Measurements from ENCODE around the gene LMX1A. TPM values are rescaled to one million over a fixed set of nuclear protein-coding genes. Genes with fewer than 3 reads are reported as not detected.

The LMX1A gene
- total and polyA plus RNA-seq, 7 donors = 0.04 to 1.2 (median 0.46) TPM; not detected in 2

DNA sequence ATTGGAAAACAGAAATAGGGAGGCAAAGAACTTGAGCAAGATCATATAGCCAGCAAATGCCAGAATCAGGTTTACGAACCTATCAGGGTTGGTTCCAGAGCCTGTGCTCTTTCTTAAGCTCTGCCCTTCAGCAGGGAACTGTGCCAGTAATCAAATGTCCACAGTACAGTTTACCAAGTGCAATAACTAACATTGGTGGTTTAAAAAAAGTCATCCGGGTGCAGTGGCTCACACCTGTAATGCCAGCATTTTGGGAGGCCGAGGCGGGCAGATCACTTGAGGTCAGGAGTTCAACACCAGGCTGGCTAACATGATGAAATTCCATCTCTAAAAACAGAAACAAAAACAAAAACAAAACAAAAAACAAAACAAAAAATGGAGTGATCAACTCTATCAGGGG is 182.7 kb downstream of the LMX1A start:
- Histone ChIP-seq H3K9me3 (no peaks in the 10 kb centered on the region), H3K4me3 (no peak overlapping the region), H3K36me3 (no peaks in the 10 kb centered on the region), H3K27ac (no peak overlapping the region), H3K27me3 (no peaks in the 10 kb centered on the region), H3K4me1 (no peaks in the 10 kb centered on the region)
- no peak for TF ChIP-seq POLR2AphosphoS5 (IDR thresholded peaks at IDR 0.05)
- TF ChIP-seq EP300 (IDR thresholded peaks at IDR 0.05) = no peak
- TF ChIP-seq, protein P1, sequence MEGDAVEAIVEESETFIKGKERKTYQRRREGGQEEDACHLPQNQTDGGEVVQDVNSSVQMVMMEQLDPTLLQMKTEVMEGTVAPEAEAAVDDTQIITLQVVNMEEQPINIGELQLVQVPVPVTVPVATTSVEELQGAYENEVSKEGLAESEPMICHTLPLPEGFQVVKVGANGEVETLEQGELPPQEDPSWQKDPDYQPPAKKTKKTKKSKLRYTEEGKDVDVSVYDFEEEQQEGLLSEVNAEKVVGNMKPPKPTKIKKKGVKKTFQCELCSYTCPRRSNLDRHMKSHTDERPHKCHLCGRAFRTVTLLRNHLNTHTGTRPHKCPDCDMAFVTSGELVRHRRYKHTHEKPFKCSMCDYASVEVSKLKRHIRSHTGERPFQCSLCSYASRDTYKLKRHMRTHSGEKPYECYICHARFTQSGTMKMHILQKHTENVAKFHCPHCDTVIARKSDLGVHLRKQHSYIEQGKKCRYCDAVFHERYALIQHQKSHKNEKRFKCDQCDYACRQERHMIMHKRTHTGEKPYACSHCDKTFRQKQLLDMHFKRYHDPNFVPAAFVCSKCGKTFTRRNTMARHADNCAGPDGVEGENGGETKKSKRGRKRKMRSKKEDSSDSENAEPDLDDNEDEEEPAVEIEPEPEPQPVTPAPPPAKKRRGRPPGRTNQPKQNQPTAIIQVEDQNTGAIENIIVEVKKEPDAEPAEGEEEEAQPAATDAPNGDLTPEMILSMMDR (IDR thresholded peaks at IDR 0.05) = no peak
- TF ChIP-seq POLR2A (IDR thresholded peaks at IDR 0.05) = no peak
- WGBS, 2 donors = 29 to 76% methylated on average over 4 of the region's 4 CpGs
- no peak for DNase-seq
- intact Hi-C loops (cut with DNase I) = no loop called here

DNA sequence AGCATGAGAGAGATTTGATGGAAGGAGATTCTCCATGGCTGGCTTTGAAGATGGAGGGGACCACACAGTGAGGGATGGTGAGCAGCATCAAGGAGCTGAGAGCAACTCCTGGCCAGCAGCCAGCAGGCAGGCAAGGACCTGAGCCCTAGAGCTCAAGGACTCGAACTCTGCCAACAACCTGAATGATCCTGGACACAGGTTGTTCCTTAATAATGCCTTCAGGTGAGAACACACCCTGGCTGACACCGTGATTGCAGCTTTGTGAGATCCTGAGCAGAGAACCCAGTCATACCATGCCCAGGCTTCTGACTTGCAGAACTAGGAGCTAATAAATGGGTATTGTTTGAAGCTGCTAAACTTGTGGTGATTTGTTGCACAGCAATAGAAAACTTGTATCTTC is 183.1 kb downstream of the LMX1A start:
- TF ChIP-seq POLR2AphosphoS5 (IDR thresholded peaks at IDR 0.05) = no peak
- TF ChIP-seq, protein P1 (IDR thresholded peaks at IDR 0.05) = no peak
- TF ChIP-seq POLR2A (IDR thresholded peaks at IDR 0.05) = no peak
- TF ChIP-seq EP300 (IDR thresholded peaks at IDR 0.05) = no peak
- Histone ChIP-seq H3K9me3 (no peaks in the 10 kb centered on the region), H3K36me3 (no peaks in the 10 kb centered on the region), H3K27ac (no peak overlapping the region), H3K27me3 (no peaks in the 10 kb centered on the region), H3K4me3 (no peak overlapping the region), H3K4me1 (no peaks in the 10 kb centered on the region)
- WGBS, 2 donors = 16 to 61% methylated on average over 2 of the region's 2 CpGs
- no peak for DNase-seq
- intact Hi-C loops (cut with DNase I) = no loop called here

DNA sequence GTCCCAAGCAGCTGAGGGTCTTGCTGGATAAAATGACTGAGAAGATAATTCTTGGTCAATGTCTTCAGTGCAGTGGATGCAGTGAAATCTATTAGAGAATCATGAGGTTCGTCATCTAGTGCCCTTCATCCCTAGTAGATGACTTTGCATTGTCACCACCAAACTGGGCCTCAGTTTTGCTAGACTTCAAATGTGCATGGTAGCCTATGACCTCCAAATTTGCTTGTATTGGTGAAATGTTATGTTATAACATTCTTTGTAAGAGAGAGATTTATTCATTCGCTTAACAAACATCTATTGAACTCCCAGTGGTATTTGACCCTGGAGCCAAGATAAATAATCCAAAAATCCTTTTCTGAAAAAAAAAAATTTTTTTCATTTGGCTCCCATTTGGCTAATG is 183.8 kb downstream of the LMX1A start:
- no peak for DNase-seq
- intact Hi-C loops (cut with DNase I) = no loop called here
- Histone ChIP-seq H3K9me3 (no peaks in the 10 kb centered on the region), H3K27me3 (no peaks in the 10 kb centered on the region), H3K36me3 (no peaks in the 10 kb centered on the region), H3K27ac (no peak overlapping the region), H3K4me1 (no peaks in the 10 kb centered on the region), H3K4me3 (no peak overlapping the region)
- WGBS, 2 donors = 86 to 90% methylated on average over 2 of the region's 2 CpGs
- no peak for TF ChIP-seq EP300 (IDR thresholded peaks at IDR 0.05)
- no peak for TF ChIP-seq POLR2A (IDR thresholded peaks at IDR 0.05)
- TF ChIP-seq, protein P1 (IDR thresholded peaks at IDR 0.05) = no peak
- TF ChIP-seq POLR2AphosphoS5 (IDR thresholded peaks at IDR 0.05) = no peak

DNA sequence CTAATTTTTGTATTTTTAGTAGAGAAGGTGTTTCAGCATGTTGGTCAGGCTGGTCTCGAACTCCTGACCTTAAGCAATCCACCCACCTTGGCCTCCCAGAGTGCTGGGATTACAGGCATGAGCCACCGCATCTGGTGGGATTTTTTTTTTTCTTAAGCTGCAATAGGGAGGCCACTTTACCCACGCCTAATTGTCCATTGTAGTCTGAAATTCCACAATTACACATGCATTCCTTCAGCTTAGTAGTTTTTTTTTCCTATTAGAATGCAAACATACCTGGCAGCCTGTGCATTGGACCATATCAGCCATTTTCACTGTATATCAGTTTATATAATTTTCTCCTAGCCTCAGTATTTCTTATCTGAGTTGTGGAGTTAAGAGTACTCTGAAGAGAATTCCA is 186.8 kb downstream of the LMX1A start:
- H3K27ac ChIP-seq = no peak overlapping the region
- intact Hi-C loops (cut with DNase I) = no loop called here
- no peaks in the 10 kb centered on the region for H3K9me3 ChIP-seq
- H3K4me1 ChIP-seq = no peaks in the 10 kb centered on the region
- H3K4me3 ChIP-seq = no peak overlapping the region
- no peak for TF ChIP-seq POLR2AphosphoS5 (IDR thresholded peaks at IDR 0.05)
- TF ChIP-seq, protein P1 (IDR thresholded peaks at IDR 0.05) = no peak
- TF ChIP-seq POLR2A (IDR thresholded peaks at IDR 0.05) = no peak
- no peak for TF ChIP-seq EP300 (IDR thresholded peaks at IDR 0.05)
- WGBS, 2 donors = 77 to 79% methylated on average over 3 of the region's 3 CpGs
- no peaks in the 10 kb centered on the region for H3K27me3 ChIP-seq
- no peaks in the 10 kb centered on the region for H3K36me3 ChIP-seq
- DNase-seq = no peak

DNA sequence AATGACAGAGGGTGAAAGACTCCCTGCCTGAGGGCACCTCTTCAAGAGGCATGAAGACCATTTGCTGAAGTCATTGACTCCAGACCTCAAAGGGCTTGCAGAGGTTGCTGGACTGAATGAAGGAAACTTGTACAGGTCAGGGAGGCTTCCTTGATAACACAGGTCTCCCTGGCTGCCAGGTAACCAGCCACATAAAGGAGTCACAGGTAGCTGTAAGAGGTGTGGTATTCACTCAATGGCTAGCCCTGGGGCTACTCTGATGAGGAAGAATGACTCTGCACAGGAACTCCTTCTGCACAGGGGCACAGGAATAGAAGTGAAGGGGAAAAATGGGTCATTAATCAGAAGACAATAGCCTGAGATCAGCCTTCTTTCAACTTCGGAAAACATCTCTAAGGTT is 187.5 kb downstream of the LMX1A start:
- H3K36me3 ChIP-seq = no peaks in the 10 kb centered on the region
- intact Hi-C loops (cut with DNase I) = no loop called here
- no peak for DNase-seq
- no peaks in the 10 kb centered on the region for H3K27me3 ChIP-seq
- WGBS, 2 donors = 59 to 84% methylated on average over 1 of the region's 1 CpG
- H3K4me1 ChIP-seq = no peaks in the 10 kb centered on the region
- no peaks in the 10 kb centered on the region for H3K9me3 ChIP-seq
- no peak overlapping the region for H3K27ac ChIP-seq
- no peak overlapping the region for H3K4me3 ChIP-seq
- TF ChIP-seq POLR2AphosphoS5 (IDR thresholded peaks at IDR 0.05) = no peak
- TF ChIP-seq, protein P1 (IDR thresholded peaks at IDR 0.05) = no peak
- no peak for TF ChIP-seq POLR2A (IDR thresholded peaks at IDR 0.05)
- TF ChIP-seq EP300 (IDR thresholded peaks at IDR 0.05) = no peak

Data from sigmoid colon (tissue), 7 donors.